Right cardiac atrium (tissue), 5 donors: ENCODE measurements around the gene TPH1. TPM values are rescaled to one million over a fixed set of nuclear protein-coding genes. Genes with fewer than 3 reads are reported as not detected.
"Not testable (repeated sequence)": the region's sequence is repeated elsewhere in the genome, so short reads cannot be mapped to it uniquely, and the experiment has no call there.

ENCODE experiments used
- ATAC-seq, 2 donors: fragments of 200-7000 bp; cut with Tn5 transposase; one replicate each; pipeline versions ENCODE4 v1.8.0 to v1.9.1; 2020; ENCODE audit warnings: moderate library complexity in 2 of 2, mild to moderate bottlenecking in 1 of 2
- DNase-seq, 3 donors: peaks; one replicate each; pipeline ENCODE4 v3.0.0-alpha.2; 2020
- H3K27ac ChIP-seq: one replicate; pipeline ENCODE4 v1.5.1; 2013; ENCODE audit warnings: mild to moderate bottlenecking, low read length, control low read depth, moderate library complexity
- H3K27me3 ChIP-seq: one replicate; pipeline ENCODE4 v1.6.1; 2013; ENCODE audit not compliant: control insufficient read depth, insufficient read depth
- H3K4me1 ChIP-seq: one replicate; pipeline ENCODE4 v1.6.1; 2013; ENCODE audit warnings: low read length; ENCODE audit not compliant: control insufficient read depth, insufficient read depth
- H3K4me3 ChIP-seq: one replicate; pipeline ENCODE4 v1.5.1; 2013; ENCODE audit warnings: low read length, control low read depth
- H3K9me3 ChIP-seq: one replicate; pipeline ENCODE4 v1.6.1; 2013; ENCODE audit warnings: low read length; ENCODE audit not compliant: control insufficient read depth
- WGBS: extraction: QIAGEN DNeasy Blood & Tissue Kit; methylation state at CpG from one replicate; pipeline ENCODE4 v1.1.7; 2013; 5-methylcytosine and 5-hydroxymethylcytosine counted together
- intact Hi-C, 4 donors: fragments of 100-400 bp; cut with DNase I; formaldehyde crosslinking; loops; one replicate each; pipeline versions ENCODE4 v1.11.0 to v1.14.0; 2022 to 2023
- polyA plus RNA-seq: library from polyadenylated mRNA; stranded (reverse); fragments of 200-250 nt; gene quantifications from one replicate; pipeline ENCODE4 v1.2.3, GENCODE V29; 2013
- total RNA-seq, 4 donors: library from RNA; stranded (reverse); fragmentation: NEBNext Ultra II Directional; extraction: Animal tissue kit (Norgen Biotek cat#: 25700); gene quantifications; one replicate each; pipeline ENCODE4 v1.2.1, GENCODE V29; 2021
- donor health status: healthy with polysubstance abuse.
- donor health status: DM: no; HTN: yes; CAD: no.
- donor health status: DM: no; HTN: no; CAD: no.
- donor health status: DM: no; HTN: yes; CAD: no; lungs with severe emphysema.
- donor health status: DM: yes; HTN: yes; CAD: no.

Gene TPH1
- total and polyA plus RNA-seq, 5 donors = 0.11 to 0.31 (median 0.20) TPM

DNA sequence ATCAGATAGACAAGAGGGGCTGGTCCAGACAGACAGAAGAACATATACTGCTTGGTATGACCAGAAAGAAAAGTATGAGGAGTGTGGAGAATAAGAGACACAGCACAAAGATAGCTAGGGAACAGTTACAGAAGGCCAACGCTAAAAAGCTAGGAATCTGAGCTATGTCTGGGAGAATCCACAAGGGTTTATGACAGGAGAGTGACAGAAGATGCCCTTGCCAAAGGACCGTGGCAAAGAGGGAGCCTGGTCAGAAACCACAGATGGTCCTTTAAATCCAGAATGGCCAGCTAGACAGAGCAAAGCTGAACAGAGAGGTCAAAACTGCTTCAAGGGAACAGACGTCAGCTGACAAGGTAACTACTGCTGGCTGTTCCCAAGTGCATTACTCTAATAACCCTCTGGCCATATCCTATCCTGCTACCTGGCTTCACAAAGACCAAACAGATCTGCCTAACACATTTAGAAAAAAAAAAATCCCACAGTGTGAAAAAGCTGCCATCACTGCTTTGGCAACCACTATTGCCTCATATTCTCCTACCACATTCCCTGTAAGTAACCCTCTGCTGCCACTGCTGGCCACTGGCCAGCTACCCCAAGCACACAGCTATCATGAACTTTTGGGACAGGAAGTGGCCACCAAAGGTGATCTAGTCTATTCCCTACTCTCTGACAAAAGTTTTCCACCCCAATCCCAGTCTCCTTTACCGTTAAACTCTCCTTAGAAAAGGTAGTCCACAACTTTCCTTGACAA is 40.5 kb downstream of the TPH1 start:
- H3K9me3 ChIP-seq = no peaks in the 10 kb centered on the region
- no peak overlapping the region for H3K4me3 ChIP-seq
- no peak overlapping the region for H3K27ac ChIP-seq
- intact Hi-C loops = no loop called here
- 87% methylated on average over 4 of the region's 4 CpGs for WGBS
- no peak for ATAC-seq
- no peaks in the 10 kb centered on the region for H3K27me3 ChIP-seq
- no peak for DNase-seq
- H3K4me1 ChIP-seq = no peaks in the 10 kb centered on the region

DNA sequence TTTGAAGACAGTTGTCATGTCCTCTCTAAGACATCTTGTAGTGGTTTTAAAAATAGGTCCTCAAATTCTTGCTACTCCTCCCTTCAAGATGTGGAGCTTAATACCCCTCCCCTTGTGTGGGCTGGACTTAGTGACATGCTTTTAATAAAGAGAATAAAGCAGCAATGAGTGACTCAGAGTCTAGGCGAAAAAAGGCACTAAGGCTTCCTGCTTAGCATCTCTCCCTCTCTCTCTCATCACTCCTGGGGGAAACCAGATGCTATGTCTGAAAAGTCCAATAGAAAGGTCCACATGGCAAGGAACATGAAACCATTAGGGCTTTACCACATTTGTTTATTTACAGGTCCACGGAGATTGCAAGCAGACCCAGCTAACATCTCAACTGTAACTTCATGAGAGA is 44.9 kb downstream of the TPH1 start:
- DNase-seq (no peak), ATAC-seq (no peak)
- Histone ChIP-seq H3K9me3 (no peaks in the 10 kb centered on the region), H3K4me1 (no peaks in the 10 kb centered on the region), H3K27me3 (no peaks in the 10 kb centered on the region), H3K27ac (no peak overlapping the region), H3K4me3 (no peak overlapping the region)
- WGBS = 80% methylated on average over 2 of the region's 2 CpGs
- intact Hi-C loops = no loop called here

DNA sequence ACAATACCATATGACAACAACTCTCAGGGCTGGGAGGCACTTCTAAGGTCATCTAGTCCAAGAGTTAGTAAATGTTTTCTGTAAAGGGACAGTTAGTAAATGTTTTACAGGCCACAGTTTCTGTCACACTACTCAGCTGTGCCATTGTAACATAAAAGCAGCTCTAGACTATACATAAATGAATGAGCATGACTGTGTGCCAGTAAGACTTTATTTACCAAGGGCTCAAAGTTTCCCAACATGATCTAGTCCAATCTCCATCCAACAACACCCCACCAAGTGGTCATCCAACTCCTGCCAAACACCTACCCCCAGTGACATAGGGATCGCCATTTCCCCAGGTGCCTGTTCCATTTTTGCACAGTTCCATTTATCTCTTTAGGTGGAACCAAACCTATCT is 45.3 kb downstream of the TPH1 start:
- intact Hi-C loops = no loop called here
- 96% methylated on average over 1 of the region's 1 CpG for WGBS
- ATAC-seq = no peak
- H3K27ac ChIP-seq = no peak overlapping the region
- no peak overlapping the region for H3K4me3 ChIP-seq
- no peaks in the 10 kb centered on the region for H3K9me3 ChIP-seq
- no peak for DNase-seq
- no peaks in the 10 kb centered on the region for H3K4me1 ChIP-seq
- no peaks in the 10 kb centered on the region for H3K27me3 ChIP-seq

DNA sequence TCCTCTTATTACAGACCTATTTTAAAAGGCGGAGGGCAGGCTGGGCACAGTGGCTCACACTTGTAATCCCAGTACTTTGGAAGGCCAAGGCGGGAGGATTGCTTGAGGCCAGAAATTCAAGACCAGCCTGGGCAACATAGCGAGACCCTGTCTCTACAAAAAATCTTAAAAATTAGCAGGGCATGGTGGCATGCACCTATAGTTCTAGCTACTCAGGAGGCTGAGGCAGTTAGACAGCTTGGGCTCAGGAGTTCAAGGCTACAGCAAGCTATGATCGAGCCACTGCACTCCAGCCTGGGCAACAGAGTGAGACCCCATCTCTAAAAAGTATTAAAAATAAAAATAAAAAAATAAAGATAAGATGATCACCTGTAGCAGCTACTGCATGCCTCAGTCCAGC is 45.9 kb downstream of the TPH1 start:
- intact Hi-C loops, ATAC-seq, DNase-seq, H3K27me3 ChIP-seq, H3K4me3 ChIP-seq, H3K9me3 ChIP-seq, H3K4me1 ChIP-seq, H3K27ac ChIP-seq: not testable (repeated sequence)
- WGBS = over 99% methylated on average over 4 of the region's 4 CpGs

Other genes with a start within 250 kb of the TPH1 start
- gene SERGEF, start 33.2 kb downstream of the TPH1 start, total RNA-seq = 10 to 100 TPM; 30.8 to 41.0 (median 31.3) TPM
- 44.7 TPM for gene SERGEF, start 33.2 kb downstream of the TPH1 start, polyA plus RNA-seq
- 10 to 100 TPM in 1 of 4 donors, 1 to 10 TPM in 3; 5.9 to 10.4 (median 9.1) TPM for gene SAAL1, start 59.8 kb upstream of the TPH1 start, total RNA-seq
- 8.7 TPM for gene SAAL1, start 59.8 kb upstream of the TPH1 start, polyA plus RNA-seq
- gene MRGPRX3, start 86.3 kb upstream of the TPH1 start, total RNA-seq = not detected
- not detected for gene MRGPRX3, start 86.3 kb upstream of the TPH1 start, polyA plus RNA-seq
- gene MRGPRX4, start 126.6 kb upstream of the TPH1 start, total RNA-seq = not detected
- gene MRGPRX4, start 126.6 kb upstream of the TPH1 start, polyA plus RNA-seq = not detected
- gene SAA4, start 190.5 kb upstream of the TPH1 start, total RNA-seq = not detected
- gene SAA4, start 190.5 kb upstream of the TPH1 start, polyA plus RNA-seq = not detected
- 1 to 10 TPM in 1 of 4 donors, under 1 TPM in 2, not detected in 1; 0.59 to 5.5 (median 0.97) TPM for gene SAA2, start 202.4 kb upstream of the TPH1 start, total RNA-seq
- gene SAA2, start 202.4 kb upstream of the TPH1 start, polyA plus RNA-seq = 14.9 TPM
- 10 to 100 TPM in 1 of 4 donors, 1 to 10 TPM in 2, not detected in 1; 2.2 to 24.8 (median 2.4) TPM for gene SAA1, start 220.0 kb upstream of the TPH1 start, total RNA-seq
- gene SAA1, start 220.0 kb upstream of the TPH1 start, polyA plus RNA-seq = 106 TPM